Measurements from ENCODE around the gene ITPR3.
"Not testable (repeated sequence)": the region's sequence is repeated elsewhere in the genome, so short reads cannot be mapped to it uniquely, and the experiment has no call there.

ITPR3 gene

DNA sequence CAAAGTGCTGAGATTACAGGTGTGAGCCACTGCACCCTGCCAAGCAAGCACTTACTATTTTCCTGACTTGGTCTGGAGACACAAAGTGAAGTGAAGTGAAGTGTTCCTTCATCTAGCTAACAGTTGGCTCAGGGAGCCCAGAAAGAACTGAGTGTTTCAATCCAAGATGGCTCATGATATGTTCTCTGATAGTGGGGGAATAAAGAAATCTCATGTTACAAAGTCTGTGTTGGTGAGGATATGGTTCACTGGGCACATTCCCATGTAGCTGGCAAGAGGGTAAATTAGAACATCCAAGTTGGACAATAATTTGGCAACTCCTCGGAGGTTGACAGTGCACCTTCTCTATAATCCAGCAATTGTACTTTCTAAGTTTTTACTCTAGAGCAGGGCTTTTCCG, 5.0 kb upstream of the ITPR3 start:
- no peak for DNase-seq

DNA sequence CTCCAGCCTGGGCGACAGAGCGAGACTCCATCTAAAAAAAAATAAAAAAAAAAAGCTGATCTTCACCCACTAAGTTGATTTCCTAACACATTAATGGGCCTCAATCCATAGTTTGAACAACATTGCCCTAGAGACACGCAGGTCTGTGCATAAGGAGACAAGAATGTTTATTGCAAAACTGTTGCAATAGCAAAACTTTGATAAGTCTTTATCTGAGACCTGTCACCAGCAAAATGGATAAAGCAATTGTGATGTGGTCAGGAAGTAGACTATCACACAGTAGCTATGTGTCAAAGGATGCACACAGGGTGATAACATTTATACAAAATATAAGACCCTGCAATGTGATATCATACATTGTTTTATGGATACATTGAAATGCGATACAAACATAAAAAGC, 4.2 kb upstream of the ITPR3 start:
- DNase-seq: no peak

DNA sequence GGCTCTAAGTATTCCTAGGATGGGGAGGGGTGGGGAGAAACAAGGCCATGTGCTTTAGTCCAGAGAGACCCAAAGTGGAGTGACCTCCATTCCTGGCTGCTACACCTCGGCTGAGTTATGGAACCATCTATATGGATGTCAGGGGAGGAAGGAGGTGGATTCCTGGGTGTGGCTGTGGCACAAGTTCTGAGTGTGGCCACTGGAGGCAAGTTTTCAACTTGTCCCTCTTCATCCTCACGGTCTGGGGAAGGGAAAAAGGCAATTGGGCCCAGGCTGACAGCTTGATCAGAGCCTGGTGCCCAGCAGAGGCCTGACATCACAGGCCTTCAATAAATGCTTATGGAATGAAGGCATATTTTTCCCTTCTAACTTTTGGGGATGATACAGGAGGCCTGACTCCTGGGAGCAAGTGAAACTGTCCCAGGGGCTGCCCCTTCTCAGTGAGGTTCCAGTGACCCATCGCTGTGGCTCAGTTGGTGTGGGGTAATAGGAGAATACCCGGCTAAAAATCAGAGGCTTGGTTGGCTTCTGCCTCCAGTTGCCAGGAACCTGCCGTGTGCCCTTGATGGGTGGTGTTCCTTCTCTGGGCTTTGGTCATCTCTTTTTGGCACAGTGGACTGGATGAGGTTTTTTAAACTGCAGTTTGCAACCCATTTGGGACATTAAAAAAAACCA, 1.8 kb upstream of the ITPR3 start:
- no peak for DNase-seq

DNA sequence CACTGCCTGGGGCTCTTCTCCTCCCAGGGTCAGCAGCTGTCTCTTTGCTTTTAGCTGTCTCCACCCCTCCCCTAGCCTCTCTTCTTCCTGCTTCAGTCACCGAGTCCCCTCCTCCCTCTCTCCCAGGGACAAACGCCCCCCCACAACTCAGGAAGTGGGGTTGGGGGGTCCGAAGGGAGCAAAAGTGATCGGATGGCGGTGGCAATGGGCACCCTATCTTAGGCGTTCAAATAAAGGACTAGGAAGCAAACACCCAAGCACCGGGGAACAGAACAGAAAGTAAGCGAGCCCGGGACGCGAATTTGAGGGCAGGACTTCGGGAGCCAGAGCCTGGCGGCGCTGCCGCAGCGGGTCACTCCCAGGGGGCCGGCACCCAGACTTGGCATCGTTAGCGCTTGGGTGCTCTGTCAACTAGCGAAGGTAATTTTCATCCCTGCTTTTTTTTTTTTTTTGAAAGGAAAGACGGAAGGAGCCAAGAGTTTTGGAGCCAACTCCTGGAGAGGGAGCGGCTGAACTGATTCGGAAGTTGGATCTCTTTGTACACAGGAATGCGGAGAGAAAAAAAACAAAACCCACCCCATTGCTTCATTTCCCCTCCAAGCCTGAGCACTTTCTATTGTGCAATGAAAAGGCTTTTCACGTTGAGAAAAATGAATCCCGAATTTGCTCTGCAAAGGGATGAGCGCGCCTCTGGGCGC, 815 bp upstream of the ITPR3 start:
- DNase-seq: peak in 1 of 2 experiments; percentile 39

DNA sequence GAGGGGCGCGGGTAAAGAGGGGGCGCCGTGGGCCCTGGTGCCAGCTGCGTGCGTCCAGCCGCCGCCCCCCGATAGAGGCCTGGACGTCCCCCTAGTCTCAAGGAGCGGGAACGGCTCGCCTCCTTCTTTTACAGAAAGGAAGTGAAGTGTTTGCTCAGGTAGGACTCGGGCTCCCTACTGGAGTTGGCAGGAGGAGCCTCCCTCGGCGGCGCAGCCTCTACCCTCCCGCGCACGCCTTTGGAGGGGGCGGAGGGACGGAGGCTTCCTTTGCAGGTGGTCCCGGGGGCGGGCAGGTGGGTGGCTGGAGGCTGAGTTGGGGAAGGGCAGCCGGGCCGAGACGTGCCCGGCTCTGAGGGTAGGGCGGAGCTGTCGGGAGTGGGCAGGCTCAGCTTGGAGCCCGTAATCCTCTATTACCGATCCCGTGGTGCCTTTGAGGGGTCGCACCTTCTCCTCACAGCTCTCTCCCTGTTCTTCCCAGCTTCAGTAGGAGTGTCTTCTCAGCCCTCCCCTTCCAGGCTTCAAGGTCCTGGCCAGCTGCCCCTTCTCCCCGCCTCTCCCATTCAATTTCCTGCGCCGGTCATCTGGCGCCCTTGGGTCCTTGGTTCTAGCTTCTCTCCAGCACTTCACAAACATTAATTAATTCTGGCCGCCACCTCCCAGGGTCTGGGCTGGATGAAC, 728 bp downstream of the ITPR3 start:
- DNase-seq: peak in 1 of 2 experiments; percentile 36

DNA sequence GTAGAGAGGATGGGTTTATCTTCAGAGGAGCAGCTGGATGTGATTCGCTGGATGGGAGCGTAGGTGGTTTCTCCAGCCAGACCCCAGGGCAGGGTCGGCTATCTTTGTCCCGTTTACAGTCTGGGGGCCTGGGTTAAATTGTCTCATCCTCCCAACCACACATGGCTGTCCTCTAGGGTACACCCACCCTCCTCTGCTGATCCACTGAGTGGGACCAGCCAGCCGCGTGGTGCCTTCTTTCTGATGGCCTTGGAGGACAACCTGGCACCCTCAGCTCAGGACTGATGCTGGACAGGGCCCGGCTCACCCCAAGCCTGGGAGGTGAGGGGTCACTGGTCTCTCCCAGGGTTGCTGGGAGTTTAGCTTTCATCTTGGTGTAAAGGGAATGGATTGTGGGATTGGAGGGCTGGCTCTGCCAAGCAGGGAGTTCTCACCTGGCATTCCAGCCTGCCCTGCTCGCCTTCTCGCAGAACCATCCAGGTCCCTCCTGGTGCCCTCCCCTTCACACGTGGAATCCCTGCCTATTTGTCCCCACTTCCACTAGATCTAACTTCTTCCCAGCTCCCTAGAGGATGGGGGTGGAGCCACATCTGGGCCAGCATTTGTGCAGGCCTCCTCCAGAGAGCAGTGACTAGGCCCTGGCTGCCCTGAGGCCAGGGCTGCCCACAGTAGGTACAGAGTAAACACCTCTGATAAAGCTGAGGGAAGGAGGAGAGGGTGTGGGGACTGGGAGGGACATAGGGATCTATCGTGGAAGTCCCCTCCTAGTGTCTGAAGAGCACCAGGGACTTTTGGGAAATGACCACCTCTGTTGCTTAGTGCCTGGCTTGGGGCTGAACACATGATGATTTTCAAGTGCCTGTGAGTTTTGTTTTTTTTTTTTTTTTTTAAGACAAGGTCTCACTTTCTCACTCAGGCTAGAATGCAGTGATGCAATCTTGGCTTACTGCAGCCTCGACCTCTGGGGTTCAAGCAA, 1.6 kb downstream of the ITPR3 start:
- no peak for DNase-seq

DNA sequence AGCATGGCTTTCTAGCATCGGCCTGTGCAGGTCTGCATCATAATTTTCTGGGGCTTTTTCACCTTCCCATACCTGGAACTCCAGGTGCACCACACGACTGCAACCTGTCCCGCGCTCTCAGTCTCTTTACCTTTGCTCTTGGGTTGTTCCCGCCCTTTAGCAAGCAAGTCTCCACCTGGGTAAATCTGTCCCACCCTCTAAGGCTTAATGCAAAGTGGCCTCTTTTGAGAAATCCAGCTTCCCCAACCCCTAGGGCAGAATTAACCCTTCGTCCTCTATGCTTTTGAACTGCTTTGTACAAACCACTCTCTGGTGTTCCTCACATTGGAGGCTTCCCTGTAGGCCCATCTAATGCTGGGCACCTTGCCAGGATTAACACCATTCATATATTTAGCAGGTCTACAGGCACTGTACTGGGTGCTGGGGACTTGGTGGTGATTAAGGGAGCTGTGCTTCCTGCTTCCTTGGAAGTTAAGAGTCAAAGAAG, 2.8 kb downstream of the ITPR3 start:
- DNase-seq: no peak

DNA sequence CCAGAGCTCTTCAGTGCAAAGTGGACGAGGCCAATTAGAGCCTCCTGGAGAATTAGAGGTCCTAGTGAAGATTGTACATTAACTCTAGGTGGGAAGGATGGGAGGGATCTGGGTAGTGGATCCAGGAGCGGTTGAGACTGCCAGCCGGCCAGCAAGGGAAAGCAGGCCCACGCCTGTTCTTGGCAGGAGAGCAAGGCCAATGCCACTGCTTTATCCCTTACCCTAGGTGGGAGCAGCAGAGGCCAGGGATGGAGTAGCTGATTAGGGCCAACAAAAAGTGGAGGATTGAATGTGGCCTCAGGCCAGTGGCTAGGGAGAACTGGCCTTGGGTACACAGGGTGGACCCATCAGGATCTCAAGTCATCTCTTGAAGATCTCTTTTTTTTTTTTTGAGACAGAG, 3.7 kb downstream of the ITPR3 start:
- DNase-seq: no peak

DNA sequence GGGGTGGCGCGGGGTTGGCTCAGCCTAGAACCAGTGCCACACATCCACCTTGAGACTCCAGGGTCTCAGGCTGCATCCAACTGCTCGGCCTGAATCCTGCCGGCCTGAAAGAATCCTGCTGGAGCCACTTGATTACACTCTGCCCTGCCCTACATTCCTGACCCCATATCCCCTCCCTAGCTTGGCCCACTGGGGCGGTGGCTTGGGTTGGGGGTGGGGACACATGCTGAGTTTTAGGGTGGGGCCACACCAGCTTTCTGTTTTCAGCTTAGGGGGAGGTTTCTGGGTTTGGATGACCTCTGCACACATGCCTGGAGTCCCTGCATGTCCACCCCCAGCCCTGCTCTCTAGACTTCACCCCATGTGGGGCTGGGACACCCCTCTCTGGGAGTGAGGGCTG, 6.8 kb downstream of the ITPR3 start:
- DNase-seq: no peak

DNA sequence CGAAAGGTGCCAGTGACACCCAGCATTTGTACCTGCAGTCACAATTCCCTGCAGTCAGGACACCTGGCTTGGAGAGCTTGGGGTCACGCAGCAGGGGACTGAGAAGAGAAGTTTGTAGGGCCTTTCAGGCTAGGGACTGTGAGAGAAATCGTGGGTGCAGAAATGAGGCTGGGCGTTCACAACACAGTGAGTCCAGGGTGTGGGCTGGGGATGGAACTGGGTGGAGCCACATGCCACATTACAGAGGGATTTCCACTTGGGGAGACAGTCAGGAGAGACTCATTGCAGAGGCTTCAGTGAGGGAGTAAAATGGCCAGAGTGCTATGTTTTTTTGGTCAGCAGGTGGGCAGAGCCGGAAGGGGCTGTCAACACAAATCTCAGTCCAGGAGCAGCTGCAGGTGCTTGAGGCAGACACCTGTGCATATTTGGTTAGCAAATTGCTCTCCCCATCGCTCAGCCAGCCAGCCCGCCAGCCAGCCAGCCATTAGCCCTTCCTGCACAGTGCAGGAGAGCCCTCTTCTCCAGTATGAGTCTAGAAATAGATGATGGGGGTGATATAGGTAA, 7.4 kb downstream of the ITPR3 start:
- DNase-seq: no peak

DNA sequence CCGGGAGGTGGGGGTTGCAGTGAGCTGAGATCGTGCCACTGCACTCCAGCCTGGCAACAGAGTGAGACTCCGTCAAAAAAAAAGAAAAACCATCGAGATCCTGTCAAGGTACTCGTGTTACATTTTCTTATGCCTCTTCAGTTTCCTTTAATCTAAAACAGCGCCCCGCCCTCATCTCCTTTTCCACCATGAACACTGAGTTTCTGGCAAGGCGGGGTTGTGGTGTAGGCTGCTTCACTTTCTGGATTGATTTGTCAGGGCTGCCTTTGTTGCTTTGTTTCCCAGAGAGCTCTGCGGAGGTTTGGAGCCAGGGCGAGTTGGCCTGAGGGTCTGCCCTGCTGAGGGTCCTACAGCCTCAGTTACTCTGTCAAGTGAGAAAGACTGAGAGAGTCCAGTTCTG, 8.9 kb downstream of the ITPR3 start:
- no peak for DNase-seq

DNA sequence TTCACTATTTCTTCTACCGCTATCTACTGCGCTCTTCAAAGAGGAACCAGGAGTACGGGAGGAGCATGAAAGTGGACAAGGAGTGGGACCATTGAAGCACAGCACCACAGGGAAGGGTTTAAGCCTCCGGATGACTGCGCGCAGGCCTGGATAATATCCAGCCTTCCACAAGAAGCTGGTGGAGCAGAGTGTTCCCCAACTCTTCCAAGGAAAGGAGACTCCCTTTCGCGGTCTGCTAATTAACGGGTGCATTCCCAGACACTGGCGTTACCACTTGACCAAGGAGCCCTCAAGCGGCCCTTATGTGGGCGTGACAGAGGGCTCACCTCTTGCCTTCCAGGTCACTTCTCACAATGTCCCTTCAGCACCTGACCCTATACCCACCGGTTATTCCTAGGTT, 10.4 kb downstream of the ITPR3 start:
- not testable (repeated sequence) for DNase-seq

DNA sequence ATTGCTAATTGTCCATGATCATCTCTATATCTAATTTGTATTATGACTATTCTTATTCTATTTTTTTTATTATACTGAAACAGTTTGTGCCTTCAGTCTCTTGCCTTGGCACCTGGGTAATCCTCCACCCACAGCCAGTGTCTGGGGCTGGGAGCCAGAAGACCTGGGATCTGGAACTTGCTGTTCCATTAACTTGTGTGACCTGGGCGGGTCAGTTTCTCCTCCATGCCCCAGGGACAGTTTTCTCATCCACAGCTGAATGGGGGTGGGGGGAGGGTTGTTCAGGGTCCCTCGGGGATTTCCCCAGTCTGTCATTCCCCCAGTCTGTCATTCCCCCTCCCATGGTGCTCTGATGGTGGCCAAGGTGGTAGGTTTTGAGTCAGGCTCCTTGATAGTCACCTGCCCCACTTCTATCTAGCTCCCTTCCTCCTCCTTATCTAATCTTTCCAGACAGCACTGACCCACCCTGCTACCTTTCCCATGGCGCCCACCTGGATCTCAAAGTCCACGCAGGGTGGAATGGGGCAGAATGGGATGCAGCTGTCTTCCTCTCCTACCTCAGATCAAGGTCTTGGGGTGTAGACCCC, 10.9 kb downstream of the ITPR3 start:
- DNase-seq: no peak

DNA sequence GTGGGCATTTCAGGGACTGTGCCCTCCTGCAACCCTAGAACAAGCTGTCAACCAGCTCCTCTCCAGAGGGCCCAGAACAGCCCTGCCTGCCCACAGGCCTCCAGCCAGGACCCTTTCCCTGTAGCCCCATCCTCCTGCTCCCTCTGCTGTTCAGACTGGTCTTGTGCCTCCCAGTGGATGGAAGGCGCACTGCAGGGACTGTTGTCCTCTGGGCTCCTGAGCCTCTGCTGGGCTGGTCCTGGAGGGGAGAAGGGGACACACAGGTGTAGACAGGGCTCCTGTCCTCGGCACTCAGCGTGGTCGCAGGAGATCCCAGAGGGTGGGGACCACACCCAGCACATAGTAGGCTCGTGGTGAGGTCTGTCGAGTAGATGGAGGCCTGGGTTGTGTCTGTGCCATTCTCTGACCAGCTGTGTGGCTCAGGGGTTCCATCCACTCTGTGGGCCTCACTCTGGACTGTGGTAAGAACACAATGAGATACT, 11.5 kb downstream of the ITPR3 start:
- DNase-seq: peak in 1 of 2 experiments; percentile 21

DNA sequence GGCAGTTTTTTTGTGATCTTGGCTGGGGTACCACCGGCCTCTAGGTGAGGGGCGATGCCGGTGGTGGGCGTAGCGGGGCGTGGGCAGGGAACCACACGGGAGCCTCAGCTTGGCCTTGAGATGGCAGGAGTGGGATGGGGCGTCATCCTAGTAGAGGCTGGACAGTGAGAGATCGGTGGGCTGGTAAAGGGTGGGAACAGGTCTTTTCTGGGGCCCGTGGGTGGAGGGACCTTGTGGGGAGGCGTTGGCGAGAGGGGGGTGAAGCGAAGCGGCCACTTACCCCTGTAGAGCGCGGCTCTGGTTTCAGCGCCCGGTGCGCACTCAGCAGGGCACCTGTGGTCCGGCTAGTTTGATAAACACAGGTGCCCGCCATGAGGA, 12.0 kb downstream of the ITPR3 start:
- no peak for DNase-seq

DNA sequence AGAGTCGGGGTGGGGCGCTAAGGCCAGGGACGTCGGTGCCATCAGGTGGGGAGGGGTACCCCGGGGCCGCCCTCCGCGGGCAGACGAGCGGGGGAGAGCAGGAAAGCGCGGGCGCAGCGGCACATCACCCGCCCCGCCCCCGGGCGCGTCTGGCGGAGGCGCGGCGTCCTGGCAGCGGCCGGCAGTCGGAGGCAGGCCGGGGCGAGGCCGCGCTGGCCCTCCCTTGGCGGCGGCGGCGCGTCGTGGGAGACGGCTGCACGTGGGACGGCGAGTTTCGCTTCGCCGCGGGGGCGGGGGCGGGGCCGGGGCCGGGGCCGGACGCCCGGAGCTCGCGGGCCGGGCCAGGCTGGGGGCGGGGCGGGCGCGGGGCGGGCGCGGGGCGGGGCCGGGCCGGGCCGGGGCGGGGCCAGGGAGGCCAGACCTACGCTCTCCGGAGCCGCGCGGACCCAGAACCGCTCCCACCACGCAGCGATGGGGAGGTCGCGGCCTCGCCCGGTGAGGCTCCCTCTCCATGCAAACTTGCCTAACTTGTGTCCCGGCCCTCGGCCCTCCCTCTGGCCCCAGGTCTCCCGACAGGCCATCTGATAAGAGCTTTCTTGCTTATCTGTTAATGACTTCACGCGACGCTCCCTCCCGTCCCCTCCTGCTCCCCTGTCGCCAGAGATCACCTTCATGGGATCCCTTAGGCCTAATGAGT, 12.5 kb downstream of the ITPR3 start:
- DNase-seq: no peak

DNA sequence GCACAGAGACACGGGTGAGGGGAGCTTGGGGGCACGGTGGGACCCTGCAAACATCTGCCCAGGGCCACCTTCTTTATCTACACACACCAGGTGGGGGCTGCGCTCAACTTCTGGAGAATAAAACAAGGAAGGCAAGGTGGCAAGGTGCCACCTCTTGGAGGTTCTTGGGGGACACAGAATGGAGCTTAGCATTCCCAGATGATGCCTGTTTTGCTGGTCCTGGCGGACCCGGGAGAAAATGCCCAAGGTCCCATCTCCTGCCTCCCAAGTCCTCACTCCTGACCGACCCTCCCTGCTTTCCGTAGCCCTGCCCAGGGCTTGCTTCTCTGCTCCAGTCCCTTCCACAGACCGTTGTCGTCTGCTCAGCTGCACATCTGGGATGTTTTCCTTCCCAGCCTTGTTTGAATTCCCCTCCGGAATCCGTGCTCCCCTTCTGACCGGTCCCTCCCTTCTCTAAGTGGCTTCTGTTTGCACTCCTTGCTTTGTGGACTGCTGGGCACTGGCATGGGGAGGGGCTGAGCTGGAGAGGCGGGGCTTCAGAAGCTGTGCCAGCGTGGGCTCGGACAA, 13.1 kb downstream of the ITPR3 start:
- DNase-seq: no peak

DNA sequence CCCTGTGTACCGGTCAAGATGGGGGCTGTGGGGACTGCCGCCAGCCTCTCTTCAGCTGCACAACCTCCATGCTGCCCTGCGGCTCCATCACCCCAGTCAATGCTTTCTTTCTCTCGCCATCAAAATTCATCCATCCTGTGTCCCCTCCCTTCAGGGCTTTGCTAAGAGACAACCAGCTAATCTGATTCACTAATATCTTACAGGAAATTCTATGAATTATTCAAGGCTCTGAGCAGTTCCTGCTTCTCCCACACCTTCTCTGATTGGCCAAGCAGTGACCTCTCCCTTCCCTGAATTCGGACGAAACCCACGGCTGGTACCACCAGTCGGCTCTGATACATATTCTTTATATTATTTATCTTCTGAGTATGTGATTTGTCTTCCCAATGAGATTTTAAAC, 13.8 kb downstream of the ITPR3 start:
- no peak for DNase-seq

DNA sequence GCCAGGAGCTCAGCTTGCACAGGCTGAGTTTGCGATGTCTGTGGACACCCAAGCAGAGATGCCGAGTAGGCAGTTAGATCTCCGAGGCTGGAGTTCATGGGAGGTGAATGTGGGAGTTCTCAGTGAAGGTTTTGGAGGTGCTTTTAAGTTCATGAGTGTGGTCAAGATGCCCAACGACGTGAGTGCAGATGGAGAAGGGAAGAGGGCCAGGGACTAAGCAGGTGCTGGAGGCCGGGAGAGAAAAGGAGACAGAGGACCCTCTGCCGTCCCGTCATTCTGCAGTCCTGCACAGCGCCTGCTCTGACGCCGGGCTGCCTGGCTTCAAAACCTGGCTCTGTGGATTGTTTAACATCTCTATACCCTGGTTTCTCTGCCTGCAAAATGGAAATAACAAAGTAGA, 15.5 kb downstream of the ITPR3 start:
- no peak for DNase-seq

DNA sequence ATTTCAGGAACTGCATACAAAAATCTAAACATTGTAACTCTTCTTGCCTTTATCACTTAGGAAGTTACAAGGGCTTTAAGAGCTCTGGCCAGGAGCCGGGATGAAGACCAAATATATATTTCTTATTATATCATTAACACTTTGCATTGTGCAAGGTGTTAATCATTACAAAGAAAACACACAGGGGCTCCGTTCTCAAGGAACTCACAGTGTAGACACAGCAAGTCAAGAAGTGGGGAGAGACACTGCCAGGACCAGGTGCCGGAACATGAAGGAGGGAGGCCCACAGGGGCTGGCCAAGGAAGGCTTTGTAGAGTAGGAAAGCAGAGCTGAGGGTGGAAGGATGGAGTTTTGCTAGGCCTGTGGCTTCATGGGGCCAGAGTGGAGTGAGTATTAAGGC, 17.4 kb downstream of the ITPR3 start:
- DNase-seq: no peak

DNA sequence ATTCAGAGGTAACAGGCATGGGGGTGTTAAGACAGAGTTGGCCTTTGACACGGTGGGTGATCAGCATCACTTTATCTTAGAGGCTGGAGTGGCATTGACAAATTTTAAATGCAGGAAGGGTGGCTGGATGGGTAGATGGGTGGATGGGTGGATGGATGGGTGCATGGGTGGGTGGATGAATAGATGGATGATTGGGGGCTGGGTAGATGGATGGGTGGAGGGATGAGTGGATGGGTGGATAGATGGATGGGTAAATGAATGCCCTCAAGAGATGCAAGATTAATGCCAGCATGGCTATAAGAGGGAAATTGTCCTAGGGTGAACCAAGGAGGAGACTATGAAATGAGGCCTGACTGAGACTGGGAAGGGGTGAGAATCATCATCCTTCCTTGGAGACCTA, 18.4 kb downstream of the ITPR3 start:
- no peak for DNase-seq
